GM23338 (cell line): ENCODE results near the gene OAS1. TPM values are rescaled to one million over a fixed set of nuclear protein-coding genes. Genes with fewer than 3 reads are reported as not detected.

Experiments
- ATAC-seq: fragments of 200-7000 bp; cut with Tn5 transposase; 3 replicates; pipeline ENCODE4 v1.9.1; 2020
- DNase-seq: peaks from one replicate; pipeline ENCODE4 v3.0.0-alpha.2; 2015; ENCODE audit warnings: low spot score
- H2AFZ ChIP-seq: fragments of 200-600 bp; sonication (generic); 2 replicates; pipeline ENCODE4 v1.8.0; 2016; ENCODE audit warnings: antibody characterized with exemption, mild to moderate bottlenecking, moderate library complexity
- H3F3A ChIP-seq: fragments of 200-600 bp; sonication (generic); replicated peaks from 2 replicates; pipeline ENCODE4 v1.8.0; 2017; ENCODE audit warnings: antibody characterized with exemption, mixed run types, low read depth
- H3K27ac ChIP-seq: fragments of 200-600 bp; sonication (generic); 2 replicates; pipeline ENCODE4 v1.6.1; 2016; ENCODE audit warnings: low read depth
- H3K27me3 ChIP-seq: fragments of 200-600 bp; sonication (generic); 2 replicates; pipeline ENCODE4 v1.8.0; 2016; ENCODE audit warnings: mild to moderate bottlenecking, mixed run types, moderate library complexity; ENCODE audit not compliant: insufficient read depth
- H3K36me3 ChIP-seq: fragments of 200-600 bp; sonication (generic); 2 replicates; pipeline ENCODE4 v1.8.0; 2016; ENCODE audit warnings: mild to moderate bottlenecking; ENCODE audit not compliant: insufficient read depth
- H3K4me1 ChIP-seq: fragments of 200-600 bp; sonication (generic); 2 replicates; pipeline ENCODE4 v1.8.0; 2016; ENCODE audit warnings: mild to moderate bottlenecking, moderate library complexity; ENCODE audit not compliant: insufficient read depth
- H3K4me2 ChIP-seq: fragments of 200-600 bp; sonication (generic); 2 replicates; pipeline ENCODE4 v1.7.1; 2017; ENCODE audit warnings: mixed run types
- H3K4me3 ChIP-seq: fragments of 200-600 bp; sonication (generic); 2 replicates; pipeline ENCODE4 v1.6.1; 2016; ENCODE audit warnings: mixed run types
- H3K79me2 ChIP-seq: fragments of 200-600 bp; sonication (generic); replicated peaks from 2 replicates; pipeline ENCODE4 v1.8.0; 2017; ENCODE audit warnings: mild to moderate bottlenecking; ENCODE audit not compliant: insufficient read depth
- H3K9me2 ChIP-seq: fragments of 200-600 bp; sonication (generic); 2 replicates; pipeline ENCODE4 v1.8.0; 2017; ENCODE audit not compliant: insufficient read depth
- H4K20me1 ChIP-seq: fragments of 200-600 bp; sonication (generic); replicated peaks from 2 replicates; pipeline ENCODE4 v1.8.0; 2017; ENCODE audit warnings: mild to moderate bottlenecking; ENCODE audit not compliant: insufficient read depth
- H3K27ac Mint-ChIP-seq: 2 replicates; pipeline ENCODE4 v1.8.0; 2020; ENCODE audit warnings: inconsistent platforms, mild to moderate bottlenecking, moderate library complexity, mixed read lengths
- H3K27me3 Mint-ChIP-seq: 3 replicates; pipeline ENCODE4 v1.8.0; 2022; ENCODE audit warnings: low read depth, mild to moderate bottlenecking, moderate library complexity, mixed read lengths, inconsistent platforms; ENCODE audit not compliant: insufficient read depth, poor library complexity
- H3K36me3 Mint-ChIP-seq: 3 replicates; pipeline ENCODE4 v1.8.0; 2021; ENCODE audit warnings: low read depth, mild to moderate bottlenecking, inconsistent platforms, moderate library complexity, mixed read lengths
- H3K4me1 Mint-ChIP-seq: 3 replicates; pipeline ENCODE4 v1.8.0; 2020; ENCODE audit warnings: mild to moderate bottlenecking, inconsistent platforms, mixed read lengths
- H3K4me3 Mint-ChIP-seq: 3 replicates; pipeline ENCODE4 v1.8.0; 2021; ENCODE audit warnings: moderate library complexity, mild to moderate bottlenecking, inconsistent platforms, mixed read lengths
- H3K9me3 Mint-ChIP-seq: 3 replicates; pipeline ENCODE4 v1.8.0; 2020; ENCODE audit warnings: moderate library complexity, mild to moderate bottlenecking, inconsistent platforms, mixed read lengths
- ETS1 ChIP-seq: IDR thresholded peaks from 2 replicates; pipeline ENCODE4 v1.6.1; 2016; ENCODE audit warnings: antibody characterized with exemption
- REST ChIP-seq: IDR thresholded peaks from one replicate; pipeline ENCODE4 v1.6.1; 2018; ENCODE audit warnings: antibody characterized with exemption; ENCODE audit not compliant: unreplicated experiment
- ZNF114 ChIP-seq: fragments of 250-450 bp; sonication (Bioruptor Pico); IDR thresholded peaks from 2 replicates; pipeline ENCODE4 v1.5.0; 2020; ENCODE audit warnings: mild to moderate bottlenecking, moderate library complexity
- ZNF462 ChIP-seq: fragments of 250-450 bp; sonication (Bioruptor Pico); IDR thresholded peaks from 2 replicates; pipeline ENCODE4 v1.5.0; 2020; ENCODE audit warnings: mild to moderate bottlenecking, moderate library complexity
- polyA plus RNA-seq: library from polyadenylated mRNA; unstranded; fragments of >200 nt; fragmentation: Nextera tagmentation; extraction: Ambion mirVana; gene quantifications from 2 replicates; pipeline ENCODE4 v1.2.1, GENCODE V29; 2016
- total RNA-seq: library from RNA; depleted of rRNA; stranded (reverse); fragments of >200 nt; shearing (Covaris generic); gene quantifications from 2 replicates; pipeline ENCODE4 v1.2.3, GENCODE V29; 2014

Gene OAS1
- total and polyA plus RNA-seq, 2 experiments from 2014 or later: not detected

GRCh38 chr12:112933129-112933505, 26.4 kb downstream of the OAS1 start:
- Histone ChIP-seq H3K27ac (no peak overlapping the region), H3F3A (no peaks in the 10 kb centered on the region), H3K4me3 (no peak overlapping the region), H3K9me2 (no peaks in the 10 kb centered on the region), H3K27me3 (peaks cover 7% of the 10 kb centered on the region), H2AFZ (no peak overlapping the region), H3K4me1 (no peaks in the 10 kb centered on the region), H4K20me1 (no peaks in the 10 kb centered on the region), H3K36me3 (no peaks in the 10 kb centered on the region), H3K79me2 (no peaks in the 10 kb centered on the region), H3K4me2 (no peak overlapping the region)
- peaks cover 2% of the 10 kb centered on the region; the same call in 2 of the 3 replicates for H3K9me3 Mint-ChIP-seq
- no peak overlapping the region for H3K4me3 Mint-ChIP-seq
- ATAC-seq (no peak), DNase-seq (no peak)
- no peaks in the 10 kb centered on the region for H3K36me3 Mint-ChIP-seq
- H3K4me1 Mint-ChIP-seq: peaks cover 7% of the 10 kb centered on the region
- peaks cover 7% of the 10 kb centered on the region for H3K27me3 Mint-ChIP-seq
- TF ChIP-seq ETS1 (no peak), REST (no peak), ZNF114 (CRISPR knock-in tag) (no peak), ZNF462 (no peak)
- no peak overlapping the region for H3K27ac Mint-ChIP-seq
